Measurements from ENCODE around the gene IGF1R. TPM values are rescaled to one million over a fixed set of nuclear protein-coding genes. Genes with fewer than 3 reads are reported as not detected.

Gene IGF1R
- total and polyA plus RNA-seq, 2 donors (not counting 3 experiments of a cell fraction or from before 2014, with no cell fraction given): 16.1 to 59.1 TPM

DNA sequence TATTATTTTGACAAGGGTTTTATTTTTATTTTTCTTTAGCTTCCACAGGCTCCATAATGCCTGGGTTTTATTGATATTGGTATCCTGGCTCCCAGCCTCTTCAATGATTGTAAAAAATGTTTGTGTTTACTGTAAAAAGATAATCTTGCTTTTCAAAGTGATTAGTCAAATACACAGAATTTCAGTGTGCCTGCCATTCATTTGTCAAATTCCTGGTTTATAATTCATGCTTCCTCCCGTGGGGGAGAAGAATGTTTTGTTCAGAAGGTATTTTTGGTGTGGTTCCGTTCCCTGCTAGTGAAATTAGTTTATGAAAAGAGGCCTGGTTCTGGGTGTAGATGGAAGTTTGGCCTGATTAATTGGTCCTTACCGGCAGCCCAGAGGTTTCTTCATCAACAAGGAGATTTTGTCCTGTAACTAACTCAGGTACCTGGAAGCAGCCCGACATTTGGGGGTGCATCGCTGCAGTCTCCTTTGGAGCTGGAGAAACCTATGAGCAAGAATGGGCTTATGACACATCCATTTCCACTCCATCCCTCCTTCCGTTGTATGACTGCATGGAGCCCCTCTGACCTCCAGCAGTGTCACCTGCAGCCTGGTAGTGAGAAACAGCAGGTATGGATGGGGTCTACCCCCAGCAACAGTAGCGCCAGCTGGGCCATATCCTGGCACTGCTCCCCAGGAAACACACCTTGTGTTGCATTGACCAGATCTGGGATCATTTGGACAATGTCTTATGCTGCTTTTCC, 257.8 kb downstream of the IGF1R start:
- no peak overlapping the region for H2AFZ ChIP-seq (ENCODE audit: low read depth, low read length)
- no peak overlapping the region for H3K4me3 ChIP-seq (replicated peaks in 1 of 3; ENCODE audit: insufficient read depth in 1 of 3, low read depth in 1 of 3, low read length in 3 of 3)
- H3K9ac ChIP-seq (replicated peaks; ENCODE audit: extremely low read depth, insufficient read depth, low read length): peak overlapping the region; percentile 18
- H3K79me2 ChIP-seq (ENCODE audit: control insufficient read depth, insufficient read depth, low read length): no peaks in the 10 kb centered on the region
- TF ChIP-seq POLR2A (IDR thresholded peaks at IDR 0.05; ENCODE audit: low read depth, low read length) (no peak), GATA2 (IDR thresholded peaks at IDR 0.05; ENCODE audit: insufficient read depth, insufficient read length, low read depth, low read length) (no peak), JUN (IDR thresholded peaks at IDR 0.05; ENCODE audit: borderline replicate concordance, insufficient read depth, insufficient read length, low read depth) (no peak), FOS (IDR thresholded peaks at IDR 0.05; ENCODE audit: borderline replicate concordance, insufficient read depth, low read length) (peak; percentile 55), MAX (IDR thresholded peaks at IDR 0.05; ENCODE audit: insufficient read depth, insufficient read length) (no peak), EZH2 (IDR thresholded peaks at IDR 0.05; ENCODE audit: borderline replicate concordance, low read depth, low read length, severe bottlenecking) (no peak), POLR2AphosphoS5 (IDR thresholded peaks at IDR 0.05; ENCODE audit: insufficient read depth, low read depth, low read length) (peak; percentile 31), MYC (IDR thresholded peaks at IDR 0.05; ENCODE audit: low read depth, low read length) (no peak)
- TF ChIP-seq, protein P1, sequence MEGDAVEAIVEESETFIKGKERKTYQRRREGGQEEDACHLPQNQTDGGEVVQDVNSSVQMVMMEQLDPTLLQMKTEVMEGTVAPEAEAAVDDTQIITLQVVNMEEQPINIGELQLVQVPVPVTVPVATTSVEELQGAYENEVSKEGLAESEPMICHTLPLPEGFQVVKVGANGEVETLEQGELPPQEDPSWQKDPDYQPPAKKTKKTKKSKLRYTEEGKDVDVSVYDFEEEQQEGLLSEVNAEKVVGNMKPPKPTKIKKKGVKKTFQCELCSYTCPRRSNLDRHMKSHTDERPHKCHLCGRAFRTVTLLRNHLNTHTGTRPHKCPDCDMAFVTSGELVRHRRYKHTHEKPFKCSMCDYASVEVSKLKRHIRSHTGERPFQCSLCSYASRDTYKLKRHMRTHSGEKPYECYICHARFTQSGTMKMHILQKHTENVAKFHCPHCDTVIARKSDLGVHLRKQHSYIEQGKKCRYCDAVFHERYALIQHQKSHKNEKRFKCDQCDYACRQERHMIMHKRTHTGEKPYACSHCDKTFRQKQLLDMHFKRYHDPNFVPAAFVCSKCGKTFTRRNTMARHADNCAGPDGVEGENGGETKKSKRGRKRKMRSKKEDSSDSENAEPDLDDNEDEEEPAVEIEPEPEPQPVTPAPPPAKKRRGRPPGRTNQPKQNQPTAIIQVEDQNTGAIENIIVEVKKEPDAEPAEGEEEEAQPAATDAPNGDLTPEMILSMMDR (IDR thresholded peaks at IDR 0.05; ENCODE audit: extremely low read depth in 1 of 2, insufficient read depth in 1 of 2, low read depth in 1 of 2, low read length in 2 of 2): no peak
- peak overlapping the region; percentile 46 for H3K27ac ChIP-seq (ENCODE audit: insufficient read depth, low read depth, low read length)
- intact Hi-C loops (cut with micrococcal nuclease) (loop anchor here (1.0 to 2.0 kb wide), 4 partner anchors 9 to 387 kb away; no protein-coding TSS in a partner anchor), dilution Hi-C loops (cut with MboI; ENCODE audit: extremely low pct_ligation_motif_present, low sequenced_read_pairs) (no loop called here)
- DNase-seq (ENCODE audit: low read depth, low spot score) (peak; percentile 31), FAIRE-seq (peak; percentile 72)
- H3K9me3 ChIP-seq (replicated peaks; ENCODE audit: control insufficient read depth, insufficient read depth, low read length): no peaks in the 10 kb centered on the region
- H4K20me1 ChIP-seq (replicated peaks; ENCODE audit: control insufficient read depth, extremely low read depth, insufficient read depth, low read length): no peaks in the 10 kb centered on the region
- H3K4me1 ChIP-seq (ENCODE audit: control insufficient read depth, extremely low read depth, insufficient read depth, low read length): peaks cover 42% of the 10 kb centered on the region
- POLR2A ChIA-PET: interaction anchor here (0.5 kb wide), 1 partner anchor 14 kb away, joined by 8 read pairs; no protein-coding TSS in a partner anchor
- peak overlapping the region; percentile 56 for H3K4me2 ChIP-seq (ENCODE audit: insufficient read depth, low read length)
- no peaks in the 10 kb centered on the region for H3K9me1 ChIP-seq (replicated peaks; ENCODE audit: control insufficient read depth, extremely low read depth, insufficient read depth, low read length)
- CTCF ChIA-PET: interaction anchor here (0.6 to 4.1 kb wide), 15 partner anchors 9 to 387 kb away, joined by 3 to 48 read pairs (median 5); no protein-coding TSS in a partner anchor
- BruUV-seq (replicated peaks): no TSS peak
- no peaks in the 10 kb centered on the region for H3K27me3 ChIP-seq (ENCODE audit: control insufficient read depth in 2 of 2, insufficient read depth in 2 of 2, low read length in 2 of 2)
- H3K36me3 ChIP-seq (ENCODE audit: control insufficient read depth in 2 of 2, extremely low read depth in 1 of 2, insufficient read depth in 2 of 2, low read length in 2 of 2): peaks cover 0 to 5% of the 10 kb centered on the region in 2 experiments
